GM18505 (cell line): ENCODE data around the gene PBX4.
A peak's percentile ranks its signal among the peaks of the same experiment; 100 is the strongest.

Experiments used
- ATAC-seq: cut with Tn5 transposase; IDR thresholded peaks from one replicate; pipeline ENCODE4 v1.9.1; 2021; ENCODE audit not compliant: unreplicated experiment
- POLR2A ChIP-seq: IDR thresholded peaks from 4 replicates; pipeline ENCODE4 v1.6.1; 2011; ENCODE audit warnings: borderline replicate concordance; ENCODE audit not compliant: insufficient read depth, insufficient read length; ENCODE audit errors: extremely low read depth

PBX4 gene

GRCh38 chr19:19527674-19528625, 90.5 kb downstream of the PBX4 start:
- ATAC-seq = no peak

GRCh38 chr19:19527371-19527656, 91.2 kb downstream of the PBX4 start:
- no peak for ATAC-seq
- TF ChIP-seq POLR2A = no peak

More at GRCh38 chr19:19527674-19528625, 90.5 kb downstream of the PBX4 start:
- TF ChIP-seq POLR2A = no peak

DNA sequence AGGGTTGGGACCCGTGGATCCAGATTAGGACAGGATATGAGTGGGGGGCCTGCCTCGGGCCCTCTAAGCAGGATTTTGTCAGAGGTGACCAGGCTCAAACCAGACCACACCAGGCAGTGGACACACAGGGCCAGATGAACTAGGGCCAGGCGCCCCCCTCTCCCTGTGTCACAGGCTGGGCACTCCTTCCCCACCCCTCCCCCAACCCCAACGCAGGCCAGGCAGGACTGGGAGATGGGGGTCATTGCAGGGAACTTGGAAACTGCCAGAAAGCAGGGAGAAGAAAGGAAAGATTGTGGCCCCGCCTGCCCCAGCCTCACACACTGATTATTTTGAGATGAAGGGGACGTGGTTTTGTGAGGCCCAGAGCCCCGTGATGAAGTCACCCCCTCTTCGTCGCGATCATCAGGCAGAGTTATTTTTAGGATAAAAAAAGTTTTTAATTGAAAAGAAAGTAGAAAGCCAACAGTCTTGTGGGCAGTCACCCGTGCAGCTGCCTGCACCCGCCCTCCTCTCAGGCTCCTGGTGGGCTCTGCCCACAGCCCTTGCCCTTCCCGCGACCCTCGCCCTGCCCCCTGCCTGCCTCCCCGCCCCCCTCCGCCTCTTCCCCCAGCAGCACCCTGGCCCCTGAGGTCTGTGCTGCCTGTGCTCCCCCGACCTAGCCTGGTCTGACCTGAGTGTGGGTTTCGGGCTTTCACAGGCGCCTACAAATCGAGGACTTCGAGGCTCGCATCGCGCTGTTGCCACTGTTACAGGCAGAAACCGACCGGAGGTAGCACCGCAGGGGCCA, 91.7 kb downstream of the PBX4 start:
- no peak for ATAC-seq
- TF ChIP-seq POLR2A = no peak

DNA sequence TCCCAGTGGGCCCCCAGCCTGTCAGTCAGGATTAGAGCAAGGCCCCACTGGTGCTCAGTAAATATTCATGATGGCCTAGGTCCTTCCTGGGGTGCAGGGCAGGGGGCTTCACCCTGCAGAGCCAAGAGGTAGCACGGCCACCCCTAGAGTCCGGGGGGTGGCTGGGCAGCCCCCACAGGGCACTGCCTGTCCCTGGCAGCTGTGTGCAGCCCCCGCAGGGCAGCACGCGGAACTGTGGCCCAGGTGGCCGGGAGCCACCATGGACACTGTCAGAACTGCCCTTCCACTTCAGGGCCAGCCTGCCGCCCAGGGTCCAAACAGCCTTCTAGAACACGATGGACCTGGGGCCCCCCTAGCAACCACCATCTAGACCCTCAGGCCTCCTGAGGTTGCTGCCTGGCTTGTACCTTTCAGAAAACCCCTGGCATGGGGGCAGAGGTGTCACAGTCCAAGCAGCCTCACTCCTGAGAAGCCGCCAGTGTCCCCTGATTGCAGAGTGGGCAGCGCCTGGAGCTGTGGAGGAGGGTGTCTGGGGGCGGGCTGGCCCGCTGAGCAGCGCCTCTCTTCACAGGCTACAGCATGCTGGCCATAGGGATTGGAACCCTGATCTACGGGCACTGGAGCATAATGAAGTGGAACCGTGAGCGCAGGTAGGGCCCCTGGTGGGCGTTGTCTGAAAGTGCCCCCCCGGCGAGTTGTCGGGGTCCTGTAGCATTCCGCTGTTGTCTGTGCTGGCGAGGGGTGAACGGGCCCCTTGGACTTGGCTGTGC, 92.7 kb downstream of the PBX4 start:
- ATAC-seq = no peak
- no peak for TF ChIP-seq POLR2A

DNA sequence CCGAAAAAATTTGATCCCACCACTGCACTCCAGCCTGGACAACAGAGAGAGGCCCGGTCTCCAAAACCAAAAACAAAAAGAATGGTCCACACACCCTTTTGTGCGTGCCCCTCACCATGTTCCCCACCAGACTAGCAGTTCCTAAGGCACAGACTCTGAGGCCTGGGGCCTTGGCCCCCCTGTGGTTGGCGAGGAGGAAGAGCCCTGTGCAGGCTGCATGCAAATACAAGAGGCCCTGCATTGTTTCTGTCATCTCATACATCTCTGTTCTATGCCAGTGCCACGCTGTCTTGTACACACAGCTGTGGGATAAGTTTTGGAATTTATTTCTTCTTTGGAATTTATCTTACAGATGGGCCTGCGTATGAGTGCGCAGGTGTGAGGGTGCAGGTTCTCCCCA, 94.4 kb downstream of the PBX4 start:
- ATAC-seq = no peak
- TF ChIP-seq POLR2A = no peak

DNA sequence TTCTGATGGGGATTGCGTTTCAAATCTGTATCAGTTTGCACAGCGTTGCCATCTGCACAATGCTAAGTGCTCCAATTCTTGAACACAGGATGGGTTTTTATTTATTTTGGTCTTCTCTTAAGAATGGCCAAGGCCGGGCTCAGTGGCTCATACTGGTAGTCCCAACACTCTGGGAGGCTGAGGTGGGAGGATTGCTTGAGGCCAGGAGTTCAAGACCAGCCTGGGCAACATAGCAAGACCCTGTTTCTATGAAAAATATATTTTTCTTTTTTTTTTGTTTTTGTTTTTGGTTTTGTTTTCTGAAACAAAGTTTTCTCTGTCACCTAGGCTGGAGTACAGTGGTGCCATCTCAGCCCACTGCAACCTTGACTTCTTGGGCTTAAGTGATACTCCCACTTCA, 95.3 kb downstream of the PBX4 start:
- ATAC-seq = no peak

GRCh38 chr19:19520989-19521388, 97.5 kb downstream of the PBX4 start:
- ATAC-seq = no peak
- TF ChIP-seq POLR2A = no peak

More for the DNA sequence above, 95.3 kb downstream of the PBX4 start:
- no peak for TF ChIP-seq POLR2A

GRCh38 chr19:19517235-19517619, 101.3 kb downstream of the PBX4 start:
- no peak for TF ChIP-seq POLR2A
- ATAC-seq = no peak

DNA sequence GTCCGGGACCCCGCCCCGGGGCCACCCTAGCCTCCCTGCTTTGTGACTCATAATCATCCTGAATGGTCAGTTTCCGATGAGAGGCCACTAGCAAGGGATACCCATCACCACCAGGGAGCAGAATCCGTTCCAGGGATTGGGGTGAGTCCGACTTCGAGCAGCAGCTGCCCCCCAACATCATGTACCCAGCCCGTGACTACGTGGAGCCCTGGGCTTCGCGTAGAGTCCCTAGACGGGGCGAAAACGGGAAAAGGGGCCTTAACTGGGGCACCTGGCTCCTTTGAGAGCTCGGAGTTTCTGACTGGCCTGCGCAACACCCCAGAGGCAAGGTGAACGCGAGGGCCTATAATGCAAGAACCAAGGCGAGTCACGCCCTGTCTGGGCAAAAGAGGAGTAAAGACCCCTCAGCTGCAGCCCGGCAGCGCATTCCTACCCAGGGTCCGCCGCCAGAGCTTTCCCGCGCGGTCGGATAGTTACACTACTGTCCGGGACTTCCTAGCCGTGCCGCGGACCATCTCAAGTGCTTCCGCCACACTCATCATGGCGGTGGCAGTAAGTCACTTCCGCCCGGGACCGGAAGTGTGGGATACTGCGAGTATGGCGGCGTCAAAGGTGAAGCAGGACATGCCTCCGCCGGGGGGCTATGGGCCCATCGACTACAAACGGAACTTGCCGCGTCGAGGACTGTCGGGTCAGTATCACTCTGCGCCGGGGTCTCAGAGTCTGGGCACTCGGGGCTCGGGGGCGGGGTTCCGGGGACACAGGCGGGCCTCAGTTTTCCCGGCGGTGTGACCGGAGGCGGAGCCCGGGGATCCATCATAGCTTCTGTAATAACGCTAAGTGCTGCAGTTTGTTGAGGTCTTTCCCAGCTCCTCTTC, 102.6 kb downstream of the PBX4 start, which contains the start of gene NDUFA13:
Gene NDUFA13 (plus strand): TSS at position 584 of the 878 bp plus-strand sequence. CDS start 14 bp downstream, at position 598.
- peak; percentile 94 for TF ChIP-seq POLR2A
- peak; percentile 93 for ATAC-seq

GRCh38 chr19:19514881-19515641, 103.4 kb downstream of the PBX4 start, which contains the start of gene TSSK6:
Gene TSSK6, minus strand, starts transcription at chr19:19515548. Its CDS starts 121 bp downstream, at chr19:19515427.
- no peak for TF ChIP-seq POLR2A
- ATAC-seq = no peak

- ATAC-seq = no peak
- TF ChIP-seq POLR2A = no peak
These were observed 104.3 kb downstream of the PBX4 start for GRCh38 chr19:19514215-19514657.
